RPMI7951 (cell line): ENCODE results near the gene CLIC1. TPM values are rescaled to one million over a fixed set of nuclear protein-coding genes. Genes with fewer than 3 reads are reported as not detected.

Source experiments
- DNase-seq: peaks from one replicate; pipeline ENCODE4 v3.0.0-alpha.2; 2012; ENCODE audit warnings: low read depth
- total RNA-seq: library from RNA; depleted of rRNA; stranded (reverse); fragments of >200 nt; shearing (Covaris generic); gene quantifications from 2 replicates; pipeline ENCODE4 v1.2.3, GENCODE V29; 2014

The CLIC1 gene
- total RNA-seq, 1 experiment from 2014 or later = 1,387 TPM

DNA sequence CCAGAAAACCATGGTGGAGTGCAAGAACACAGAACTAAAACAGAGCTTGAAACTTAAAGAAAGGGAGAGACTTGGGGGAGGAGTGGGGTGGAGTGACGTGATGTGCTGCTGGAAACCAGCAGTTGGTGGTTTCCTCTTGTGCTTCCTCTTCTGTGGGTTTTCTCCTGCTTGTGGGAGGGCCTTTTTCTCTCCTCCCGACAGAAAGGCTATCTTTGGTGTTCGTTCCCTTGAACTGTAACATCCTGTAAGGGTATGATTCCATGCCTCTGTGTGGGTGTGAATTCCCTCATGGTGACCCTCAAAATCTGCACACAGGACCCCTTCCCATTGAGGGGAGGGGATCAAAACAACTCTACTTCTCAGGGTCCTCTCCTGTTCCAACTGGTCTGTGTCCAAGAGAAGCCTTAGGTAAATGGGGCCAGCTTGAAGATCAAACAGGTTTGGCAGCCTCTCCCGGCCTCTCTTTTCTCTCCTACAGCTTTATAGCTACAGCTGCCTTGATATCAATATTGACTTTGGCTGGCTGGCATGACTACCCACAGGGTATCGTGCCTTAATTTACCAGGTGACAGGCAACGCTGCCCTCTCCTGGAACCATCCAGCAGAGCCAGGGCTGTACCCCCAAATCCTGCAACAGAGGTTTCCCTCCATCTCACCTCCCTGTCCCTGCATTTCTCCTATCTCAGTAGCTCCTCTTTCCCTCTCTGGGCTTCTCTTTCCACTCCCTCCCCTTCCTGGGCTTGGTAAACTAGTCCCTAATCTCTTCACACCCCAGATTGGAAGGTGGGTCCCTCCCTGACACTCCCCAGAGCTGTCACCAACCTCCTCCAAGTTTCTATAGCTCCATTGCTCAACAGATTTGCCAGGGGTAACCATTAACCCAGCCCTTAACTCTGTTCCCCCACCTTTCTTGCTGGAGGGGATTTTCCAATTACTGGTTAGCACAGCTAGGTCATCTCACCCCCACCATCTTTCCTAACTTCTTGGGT, 2.0 kb upstream of the CLIC1 start:
- peak; percentile 89 for DNase-seq

DNA sequence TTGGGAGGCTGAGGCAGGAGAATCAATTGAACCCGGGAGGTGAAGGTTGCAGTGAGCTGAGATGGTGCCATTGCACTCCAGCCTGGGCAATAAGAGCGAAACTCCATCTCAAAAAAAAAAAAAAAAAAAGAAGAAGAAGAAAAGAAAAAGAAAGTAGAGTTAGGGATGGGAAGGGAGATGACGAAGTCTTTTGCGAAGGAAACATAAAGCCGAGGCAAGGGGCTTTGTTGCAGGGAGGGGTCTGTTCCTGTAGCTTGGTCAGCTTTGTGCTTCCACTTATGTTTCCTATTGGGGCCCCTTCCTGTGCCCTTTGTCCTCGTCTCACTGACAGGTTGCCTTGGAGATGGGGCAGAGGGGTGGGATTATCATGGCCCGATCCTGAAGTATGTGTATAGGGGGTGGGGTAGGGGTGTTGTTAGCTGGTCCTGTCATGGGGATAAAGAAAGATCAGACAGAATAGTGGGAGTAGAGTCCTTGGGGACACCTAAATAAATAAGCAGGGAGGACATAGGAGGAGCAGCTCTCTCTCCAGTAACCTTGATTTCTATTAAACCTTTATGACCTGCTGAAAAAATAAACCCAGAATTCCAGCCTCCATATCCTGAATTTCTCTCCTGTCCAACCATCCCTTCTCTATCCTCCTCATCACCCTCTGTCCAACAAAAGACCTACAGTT, 1.1 kb upstream of the CLIC1 start:
- DNase-seq = peak; percentile 11

DNA sequence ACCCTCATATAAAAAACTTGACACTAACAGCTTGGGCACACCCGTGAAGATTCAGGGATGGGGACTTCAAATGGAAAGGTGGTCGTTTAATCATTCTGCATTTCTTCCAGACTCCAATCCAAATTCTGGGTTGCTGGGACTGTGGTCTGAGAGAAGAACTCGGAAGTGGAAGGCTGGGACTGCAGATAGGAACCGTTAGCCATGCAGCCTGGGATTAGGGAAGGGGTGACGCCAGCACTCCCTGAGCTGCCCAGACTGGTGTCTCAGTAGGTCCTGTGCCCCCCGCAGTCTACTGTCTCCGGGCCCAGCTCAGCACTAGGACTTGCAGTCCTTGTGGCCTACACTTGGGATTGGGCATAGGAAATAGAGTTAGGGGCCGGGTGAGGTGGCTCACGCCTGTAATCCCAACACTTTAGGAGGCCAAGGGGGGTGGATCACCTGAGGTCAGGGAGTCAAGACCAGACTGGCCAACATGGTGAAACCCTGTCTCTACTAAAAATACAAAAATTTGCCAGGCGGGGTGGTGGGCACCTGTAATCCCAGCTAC, 511 bp upstream of the CLIC1 start:
- no peak for DNase-seq

DNA sequence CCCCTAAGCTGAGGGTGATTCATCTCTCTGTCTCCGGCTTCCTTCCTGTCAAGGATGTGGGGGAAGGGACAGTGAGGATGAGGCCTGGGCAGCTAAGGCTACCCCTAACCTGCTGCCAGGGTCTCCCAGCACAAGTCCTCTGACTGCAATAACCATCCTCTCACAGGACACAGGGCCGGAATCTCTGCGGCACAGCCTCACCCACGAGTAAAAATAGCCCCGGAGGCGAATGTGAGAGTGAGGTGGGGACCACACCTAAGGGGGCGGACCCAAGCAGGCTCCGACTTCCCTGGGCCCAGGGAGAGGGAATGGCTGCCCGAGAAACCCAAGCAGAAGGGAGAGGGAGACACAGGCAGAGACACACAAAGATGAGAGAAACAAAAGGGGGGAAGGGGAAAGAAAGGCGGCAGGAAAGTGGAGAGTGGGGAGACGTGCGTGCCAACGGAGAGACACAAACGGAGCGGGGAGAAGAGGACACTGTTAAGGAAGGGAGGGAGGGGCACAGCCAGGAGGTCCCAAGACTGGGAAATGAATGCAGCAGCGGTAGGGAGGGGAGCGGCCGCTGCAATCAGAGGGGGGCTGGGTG, 1.4 kb downstream of the CLIC1 start:
- peak; percentile 80 for DNase-seq

DNA sequence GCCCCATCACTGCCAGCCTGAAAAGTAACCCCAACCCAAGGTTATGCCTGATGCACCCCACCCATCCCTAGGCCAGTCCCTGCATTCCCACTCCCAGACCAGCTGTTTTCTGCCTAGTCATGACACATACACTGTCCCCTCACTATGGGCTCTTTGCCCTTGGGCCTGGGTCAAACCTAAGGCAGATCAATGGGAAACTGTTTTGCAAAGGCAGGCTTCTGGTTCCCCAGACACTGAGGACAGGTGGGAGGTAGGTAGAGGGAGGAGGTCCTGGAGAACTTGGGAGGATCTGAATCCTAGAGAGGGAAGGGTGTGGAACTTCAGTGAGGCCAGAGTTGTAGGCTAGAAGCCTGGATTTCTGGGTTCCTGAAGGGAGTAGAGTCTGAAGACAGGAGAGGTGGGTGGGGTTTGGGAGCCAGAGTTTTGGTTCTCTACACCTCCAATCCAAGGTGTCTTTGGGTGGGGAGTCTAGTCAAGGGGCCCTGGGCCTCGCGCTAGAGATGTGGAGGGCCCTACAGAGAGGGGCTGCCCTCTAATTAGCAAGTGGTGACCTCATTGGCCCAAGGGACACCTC, 2.0 kb downstream of the CLIC1 start:
- no peak for DNase-seq

DNA sequence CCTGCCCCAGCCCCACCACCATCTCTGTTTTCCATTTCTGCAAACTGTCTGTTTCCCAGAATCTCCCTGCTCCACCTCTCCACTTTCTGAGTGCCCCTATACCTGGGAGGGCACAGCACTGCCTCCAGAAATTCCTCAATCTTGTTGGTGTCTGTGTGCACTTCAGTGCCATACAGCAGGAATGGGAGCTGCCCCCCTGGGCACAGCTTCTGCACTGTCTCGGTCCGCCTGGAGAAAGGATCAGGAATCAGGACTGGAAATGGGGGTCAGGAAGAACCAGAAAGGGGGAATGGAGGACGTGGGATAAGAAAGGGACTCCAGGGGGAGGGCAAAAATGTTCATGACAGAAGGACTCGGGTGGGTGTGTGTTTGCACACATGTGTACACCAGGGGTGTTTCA, 2.6 kb downstream of the CLIC1 start:
- no peak for DNase-seq

DNA sequence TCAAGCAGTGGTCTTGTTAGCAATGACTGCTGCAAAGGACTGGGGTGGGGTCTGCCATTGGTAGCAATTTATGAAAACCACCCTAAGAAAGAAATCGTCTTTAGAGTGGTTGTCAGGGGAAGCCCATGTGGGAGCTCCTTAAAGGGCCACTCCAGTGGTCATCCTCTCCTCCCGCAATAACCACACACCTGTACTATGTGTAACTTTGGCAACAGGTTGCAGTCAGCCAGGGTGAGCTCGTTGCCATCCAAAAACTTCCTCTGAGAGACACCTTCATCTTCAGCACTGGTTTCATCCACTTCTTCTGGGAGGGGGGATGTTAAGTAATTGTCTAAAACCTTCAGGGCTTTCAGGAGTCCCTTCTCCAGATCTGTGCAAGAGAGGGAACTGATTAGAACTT, 4.3 kb downstream of the CLIC1 start:
- DNase-seq = no peak

DNA sequence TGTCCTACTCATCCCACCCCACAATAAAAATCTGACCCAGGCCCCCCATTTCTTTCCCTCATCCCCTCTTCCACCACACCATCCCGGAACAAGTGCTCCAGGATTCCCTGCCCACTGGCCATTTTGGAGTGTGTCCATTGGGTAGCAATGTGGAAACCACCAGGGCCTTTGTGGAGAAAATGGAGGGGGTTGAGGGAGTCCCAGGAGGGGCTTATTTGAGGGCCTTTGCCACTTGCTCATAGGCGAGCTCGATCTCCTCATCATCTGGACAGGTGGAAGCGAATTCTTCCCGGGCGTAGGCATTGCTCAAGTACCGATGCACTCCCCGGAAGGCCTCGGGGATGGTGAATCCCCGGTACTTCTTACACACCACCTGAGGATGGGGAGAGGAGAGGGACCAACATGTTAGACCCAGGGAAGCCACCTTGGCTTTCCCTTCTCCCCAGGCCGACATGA, 5.7 kb downstream of the CLIC1 start:
- no peak for DNase-seq

DNA sequence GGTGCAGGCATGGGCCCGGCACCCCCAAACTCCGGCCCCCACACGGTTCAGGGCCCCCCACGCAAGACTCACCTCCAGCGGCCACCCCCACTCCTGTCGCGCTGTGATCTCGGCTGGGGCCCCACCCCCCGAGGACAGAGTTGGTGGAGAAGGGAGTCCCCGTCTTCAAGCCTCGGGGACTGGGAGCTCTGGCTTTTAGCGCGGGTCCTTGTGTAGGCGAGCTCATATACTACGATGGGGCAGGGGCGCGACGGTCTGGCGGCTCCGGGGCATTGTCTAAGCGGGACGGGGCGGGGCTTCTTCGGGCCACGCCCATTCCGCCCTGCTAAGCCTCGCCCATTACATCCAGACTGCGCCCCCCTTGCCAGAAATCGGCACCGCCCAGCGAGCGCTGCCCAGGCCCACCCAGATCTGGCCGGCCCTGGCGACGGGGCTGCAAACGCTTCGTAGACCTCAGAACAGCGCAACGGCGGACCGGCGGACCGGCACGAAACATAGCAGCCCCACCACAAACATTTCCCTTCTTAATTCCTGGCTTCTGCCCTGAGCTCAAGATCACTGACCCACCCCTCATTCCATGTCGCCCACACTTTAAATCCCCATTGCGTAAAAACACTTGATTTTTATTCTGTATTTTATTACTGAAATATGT, 6.2 kb downstream of the CLIC1 start:
- DNase-seq = peak; percentile 88

DNA sequence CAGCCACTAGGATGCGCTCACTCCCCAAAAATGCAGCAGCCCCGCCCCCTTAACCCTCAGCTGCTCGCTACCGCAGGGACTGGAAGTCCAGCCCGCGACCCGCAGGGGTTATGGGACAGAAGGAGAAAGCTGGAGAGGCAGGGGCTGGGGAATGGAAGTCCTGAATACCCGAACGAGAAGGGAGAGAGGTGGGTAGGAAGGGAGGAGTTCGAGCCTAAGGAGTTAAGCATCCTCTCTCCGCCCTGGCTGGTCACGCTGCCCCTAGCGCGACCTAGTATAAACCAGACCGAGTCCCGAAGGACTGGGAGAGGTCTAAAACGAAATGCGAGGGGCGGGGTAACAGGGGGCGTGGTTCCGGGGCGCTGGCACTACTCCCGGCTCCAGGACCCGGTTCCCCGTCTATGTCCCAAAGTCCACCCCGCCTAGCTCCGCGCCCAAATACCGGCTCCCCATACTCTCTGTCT, 6.8 kb downstream of the CLIC1 start:
- DNase-seq = peak; percentile 87

DNA sequence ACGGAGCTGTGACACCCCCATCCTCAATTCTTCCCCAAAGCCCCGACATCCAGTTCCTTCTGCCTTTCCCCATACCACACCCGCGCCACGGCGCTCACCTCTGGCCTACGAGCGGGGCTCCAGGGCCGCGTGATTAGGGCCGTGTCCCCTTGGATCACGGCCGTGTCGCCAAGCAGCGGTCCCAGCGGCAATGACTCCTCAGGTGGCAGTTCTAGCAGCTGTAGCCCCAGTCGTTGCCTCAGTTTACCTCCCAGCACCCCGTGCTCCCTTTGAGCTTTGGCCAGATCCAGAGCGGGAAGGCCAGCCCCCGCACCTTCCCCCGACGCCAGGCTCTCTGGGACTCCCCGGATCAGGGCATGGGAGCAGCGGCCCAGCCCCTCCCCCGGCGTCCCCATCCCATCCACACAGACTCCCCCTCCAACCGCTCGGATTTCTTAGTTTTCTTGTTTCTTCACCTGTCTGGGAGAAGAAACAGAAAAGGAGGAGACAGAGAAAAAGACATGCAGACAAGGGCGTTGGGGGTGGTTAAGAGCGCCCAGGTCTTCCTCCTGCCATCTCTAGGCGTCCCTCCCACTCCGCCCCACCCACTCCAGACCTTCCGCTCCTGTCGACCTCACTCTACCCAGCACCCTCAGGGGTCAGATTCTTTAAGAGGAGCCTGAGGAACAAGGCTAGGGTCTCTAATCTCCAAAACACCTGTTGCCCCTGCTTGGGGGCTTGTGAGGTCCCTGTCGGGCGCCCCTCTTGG, 7.4 kb downstream of the CLIC1 start, which contains the start of gene DDAH2:
TSS of gene DDAH2 (minus strand) at position 533 of the 748 bp plus-strand sequence. CDS start at position 395, 138 bp downstream.
- DNase-seq = no peak

DNA sequence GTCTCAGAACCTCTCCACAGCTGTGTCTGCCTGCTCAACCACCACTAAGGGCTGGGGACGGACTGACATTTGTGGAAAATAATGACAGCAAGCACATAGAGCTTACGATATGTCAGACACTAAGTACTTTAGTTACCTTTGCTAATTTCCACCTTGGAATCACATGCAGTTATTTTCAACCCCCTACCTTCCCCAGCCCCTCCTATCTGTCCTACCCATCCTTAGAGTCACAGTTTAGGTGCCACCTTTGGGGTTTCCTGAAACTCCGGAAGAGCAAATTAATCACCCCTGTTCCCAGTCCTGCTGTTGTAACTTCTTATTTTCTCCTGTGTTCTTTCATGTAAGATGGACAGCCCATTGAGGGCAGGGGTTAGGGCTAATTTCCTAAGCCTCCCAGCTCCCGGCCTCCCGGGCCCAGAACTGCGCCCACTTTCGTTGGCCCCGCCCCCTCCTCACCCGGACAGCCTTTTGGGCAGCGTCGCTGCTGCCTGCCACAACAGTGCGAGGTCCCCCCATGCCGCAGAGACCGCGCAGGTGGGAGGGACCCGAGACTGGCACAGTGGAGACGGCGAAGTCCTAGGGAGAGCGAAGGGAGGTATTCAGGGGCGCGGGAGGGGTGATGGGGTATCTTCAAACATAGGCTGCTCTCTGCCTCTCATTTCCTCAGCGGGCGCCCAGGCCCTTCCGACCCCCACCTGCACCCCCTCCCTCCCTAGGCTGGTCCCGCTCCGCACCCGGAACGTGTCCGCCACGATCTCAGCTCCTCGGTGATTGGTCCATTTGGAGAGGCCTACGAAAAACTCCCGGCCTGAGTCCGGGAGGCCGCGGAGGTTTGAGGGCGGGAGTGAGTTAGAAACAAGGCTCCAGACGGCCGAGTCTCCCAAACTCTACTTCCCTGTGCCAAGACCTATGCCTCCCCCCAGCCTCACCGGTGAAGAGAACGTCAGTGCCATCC, 8.3 kb downstream of the CLIC1 start:
- DNase-seq = no peak

DNA sequence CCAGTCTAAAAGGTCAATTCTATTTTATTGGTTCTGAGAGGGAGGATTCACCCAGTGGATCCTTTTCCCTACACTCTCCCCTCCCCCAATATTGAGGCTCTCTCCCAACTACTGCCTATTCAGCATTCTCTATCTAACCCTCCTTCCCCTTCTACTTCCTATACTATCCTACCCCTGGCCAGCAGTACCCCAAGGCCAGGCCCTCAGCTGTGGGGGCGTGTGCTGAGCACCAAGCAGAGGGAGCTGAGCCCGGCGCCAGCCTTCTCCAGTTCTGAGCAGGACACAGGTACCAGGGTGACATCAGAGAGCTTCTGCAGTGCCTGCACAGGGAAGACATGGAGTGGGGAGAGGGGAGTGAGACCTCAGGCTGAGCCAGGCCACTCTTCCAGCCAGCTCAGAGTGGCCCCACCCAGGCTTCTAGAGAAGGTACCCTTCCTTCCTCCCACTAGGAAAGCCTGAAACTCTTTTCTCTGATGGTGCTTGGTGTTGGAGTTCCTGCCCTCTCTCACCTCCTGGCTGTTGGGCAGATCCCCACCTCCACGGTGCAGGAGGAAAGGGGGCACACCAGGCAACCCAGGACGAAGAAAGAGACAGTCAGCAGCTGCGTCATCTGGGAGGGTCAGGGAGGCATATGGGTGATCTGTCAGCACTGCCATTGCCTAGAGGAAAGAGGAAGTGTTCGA, 9.2 kb downstream of the CLIC1 start:
- DNase-seq = no peak

DNA sequence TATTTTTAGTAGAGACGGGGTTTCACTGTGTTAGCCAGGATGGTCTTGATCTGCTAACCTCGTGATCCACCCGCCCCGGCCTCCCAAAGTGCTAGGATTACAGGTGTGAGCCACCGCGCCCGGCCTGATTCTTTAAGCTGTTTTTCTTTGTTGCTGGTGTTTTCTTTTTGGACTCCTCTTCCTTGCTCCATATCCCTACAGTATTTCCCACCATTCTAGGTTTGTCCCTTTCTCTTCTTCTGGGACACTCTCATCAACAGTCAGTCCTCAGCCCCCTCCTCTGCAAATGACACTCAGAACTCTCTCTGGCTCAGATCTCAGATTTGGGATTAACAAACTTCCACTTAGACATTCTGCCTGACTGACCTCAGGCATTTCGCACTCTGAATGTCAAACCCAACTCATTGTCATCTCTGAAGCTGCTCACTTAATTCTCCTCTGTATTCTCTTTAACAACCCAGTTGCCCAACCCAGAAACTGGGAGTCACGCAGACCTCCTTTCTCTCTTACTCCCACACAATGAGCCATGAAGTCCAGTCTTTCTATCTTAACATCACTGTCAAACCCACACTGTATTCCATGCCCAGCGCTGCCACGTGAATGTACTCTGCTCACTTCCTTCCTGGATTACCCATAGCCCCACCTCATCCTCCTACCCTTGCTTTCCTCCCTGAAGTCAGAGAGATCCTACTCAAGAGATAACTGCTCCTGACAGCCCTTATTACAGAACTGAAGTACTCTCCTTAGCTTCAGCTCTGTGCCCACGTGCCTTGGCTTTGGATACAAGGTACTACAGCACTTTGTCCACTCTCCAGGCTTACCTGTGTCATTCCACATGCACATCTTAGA, 10.6 kb downstream of the CLIC1 start:
- no peak for DNase-seq

DNA sequence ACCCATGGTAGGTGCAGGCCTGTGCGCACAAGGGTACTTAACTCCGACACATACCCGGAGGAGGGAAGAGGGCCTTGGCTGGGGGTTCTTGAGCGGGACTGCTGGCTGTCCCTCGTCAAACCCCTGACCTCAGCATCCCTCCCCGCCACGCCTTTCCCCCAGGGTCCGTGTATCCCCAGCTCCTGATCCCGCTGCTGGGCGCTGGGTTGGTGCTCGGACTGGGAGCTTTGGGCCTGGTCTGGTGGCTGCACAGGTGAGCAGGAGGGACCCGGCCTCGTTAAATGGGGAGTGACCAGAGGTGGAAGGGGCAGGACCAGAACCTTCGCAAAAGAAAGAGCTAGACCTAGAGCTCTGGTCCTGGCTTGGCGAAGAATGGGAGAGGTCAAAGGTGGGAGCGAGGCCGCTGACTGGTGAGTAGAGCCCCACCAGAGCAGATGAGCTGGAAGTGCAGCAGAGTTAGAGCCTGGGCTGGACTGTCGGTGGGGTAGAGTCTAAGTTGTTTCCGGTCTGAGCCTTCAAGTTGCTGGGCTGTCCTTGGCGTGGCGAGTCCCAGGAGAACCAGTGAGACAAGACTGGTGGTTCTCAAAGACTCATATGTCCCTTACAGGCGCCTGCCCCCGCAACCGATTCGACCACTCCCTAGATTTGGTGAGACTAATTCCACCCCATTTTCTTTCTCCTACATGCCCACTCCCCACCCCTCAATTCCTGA, 12.2 kb downstream of the CLIC1 start:
- no peak for DNase-seq

DNA sequence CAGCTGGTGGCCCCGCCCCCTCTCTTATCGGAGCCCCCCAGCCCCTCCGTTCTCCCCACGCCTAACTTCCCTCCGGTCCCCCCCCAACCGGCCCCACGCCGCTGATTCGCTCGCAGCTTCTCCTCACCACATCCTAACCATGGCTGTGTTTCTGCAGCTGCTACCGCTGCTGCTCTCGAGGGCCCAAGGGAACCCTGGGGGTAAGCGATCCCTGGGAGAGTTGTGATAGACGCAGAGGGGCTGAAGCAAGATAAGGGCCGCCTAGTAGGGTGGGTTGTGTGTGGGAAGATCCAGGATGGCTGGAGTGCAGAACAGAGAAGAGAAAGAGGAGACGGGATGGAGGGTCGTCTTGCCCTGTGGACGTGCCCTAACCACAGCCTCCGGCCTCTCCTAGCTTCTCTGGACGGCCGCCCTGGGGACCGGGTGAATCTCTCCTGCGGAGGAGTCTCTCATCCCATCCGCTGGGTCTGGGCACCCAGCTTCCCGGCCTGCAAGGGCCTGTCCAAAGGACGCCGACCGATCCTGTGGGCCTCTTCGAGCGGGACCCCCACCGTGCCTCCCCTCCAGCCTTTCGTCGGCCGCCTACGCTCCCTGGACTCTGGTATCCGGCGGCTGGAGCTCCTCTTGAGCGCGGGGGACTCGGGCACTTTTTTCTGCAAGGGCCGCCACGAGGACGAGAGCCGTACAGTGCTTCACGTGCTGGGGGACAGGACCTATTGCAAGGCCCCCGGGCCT, 12.9 kb downstream of the CLIC1 start, which contains the start of gene MPIG6B:
TSS of gene MPIG6B (plus strand) at position 129 of the 735 bp plus-strand sequence. CDS start at position 140, 11 bp downstream.
- no peak for DNase-seq
